HT1080 (cell line): ENCODE results near the gene AJM1. TPM values are rescaled to one million over a fixed set of nuclear protein-coding genes. Genes with fewer than 3 reads are reported as not detected.
"Not testable (repeated sequence)": the region's sequence is repeated elsewhere in the genome, so short reads cannot be mapped to it uniquely, and the experiment has no call there.

ENCODE experiments used
- DNase-seq: peaks from one replicate; pipeline ENCODE4 v3.0.0-alpha.2; 2015; ENCODE audit warnings: low read depth
- total RNA-seq: library from RNA; depleted of rRNA; stranded (reverse); fragments of >200 nt; shearing (Covaris generic); gene quantifications from 2 replicates; pipeline ENCODE4 v1.2.3, GENCODE V29; 2014

The AJM1 gene
- total RNA-seq, 1 experiment from 2014 or later: 1.5 TPM

- DNase-seq: not testable (repeated sequence)
Observed at GRCh38 chr9:136866898-136867421, 24.7 kb downstream of the AJM1 start.

- no peak for DNase-seq
Observed at GRCh38 chr9:136867480-136867879, 25.2 kb downstream of the AJM1 start.

GRCh38 chr9:136867917-136868316 lies 25.6 kb downstream of the AJM1 start:
- DNase-seq: no peak

- DNase-seq: no peak
Observed at GRCh38 chr9:136868644-136869043, 26.4 kb downstream of the AJM1 start.

GRCh38 chr9:136869611-136870010 lies 27.3 kb downstream of the AJM1 start:
- DNase-seq: not testable (repeated sequence)

GRCh38 chr9:136875155-136875554 lies 32.9 kb downstream of the AJM1 start:
- no peak for DNase-seq

- no peak for DNase-seq
Observed at GRCh38 chr9:136876476-136876875, 34.2 kb downstream of the AJM1 start.

- DNase-seq: no peak
Observed at GRCh38 chr9:136880651-136881050, 38.4 kb downstream of the AJM1 start.

GRCh38 chr9:136881691-136882108 lies 39.4 kb downstream of the AJM1 start:
- peak; percentile 35 for DNase-seq

- peak; percentile 92 for DNase-seq
Observed at GRCh38 chr9:136882109-136882946, 40.0 kb downstream of the AJM1 start.

- DNase-seq: not testable (repeated sequence)
Observed at GRCh38 chr9:136882947-136883283, 40.6 kb downstream of the AJM1 start.

GRCh38 chr9:136883670-136884069 lies 41.4 kb downstream of the AJM1 start:
- not testable (repeated sequence) for DNase-seq

- DNase-seq: peak; percentile 99
Observed at GRCh38 chr9:136885950-136886578, 43.8 kb downstream of the AJM1 start, which contains the start of gene TRAF2. TSS of gene TRAF2 (plus strand) at chr9:136886516. CDS start at chr9:136898741, 12,225 bp downstream.

- no peak for DNase-seq
Observed at GRCh38 chr9:136886610-136887597, 44.6 kb downstream of the AJM1 start.

GRCh38 chr9:136888454-136888853 lies 46.2 kb downstream of the AJM1 start:
- DNase-seq: no peak

- DNase-seq: no peak
Observed at GRCh38 chr9:136889858-136890257, 47.6 kb downstream of the AJM1 start.

- DNase-seq: no peak
Observed at GRCh38 chr9:136890661-136891060, 48.4 kb downstream of the AJM1 start.
